Stimulated activated CD8-positive, alpha-beta memory T cell treated with anti-CD3 and anti-CD28 coated beads, Interleukin-15, amount 100 ng/mL, for 1 hour (primary cell): Measurements from ENCODE around the gene UBE2V1.
"Not testable (repeated sequence)": the region's sequence is repeated elsewhere in the genome, so short reads cannot be mapped to it uniquely, and the experiment has no call there.

Experiments used
- DNase-seq: peaks from one replicate; pipeline ENCODE4 v3.0.0-alpha.2; 2020; ENCODE audit warnings: low read depth

The UBE2V1 gene

GRCh38 chr20:50115041-50115512 is 2.1 kb upstream of the UBE2V1 start:
- no peak for DNase-seq

GRCh38 chr20:50113420-50114224 is 672 bp upstream of the UBE2V1 start:
- DNase-seq: no peak

- no peak for DNase-seq
Measured at GRCh38 chr20:50111829-50112495, 988 bp downstream of the UBE2V1 start.

DNA sequence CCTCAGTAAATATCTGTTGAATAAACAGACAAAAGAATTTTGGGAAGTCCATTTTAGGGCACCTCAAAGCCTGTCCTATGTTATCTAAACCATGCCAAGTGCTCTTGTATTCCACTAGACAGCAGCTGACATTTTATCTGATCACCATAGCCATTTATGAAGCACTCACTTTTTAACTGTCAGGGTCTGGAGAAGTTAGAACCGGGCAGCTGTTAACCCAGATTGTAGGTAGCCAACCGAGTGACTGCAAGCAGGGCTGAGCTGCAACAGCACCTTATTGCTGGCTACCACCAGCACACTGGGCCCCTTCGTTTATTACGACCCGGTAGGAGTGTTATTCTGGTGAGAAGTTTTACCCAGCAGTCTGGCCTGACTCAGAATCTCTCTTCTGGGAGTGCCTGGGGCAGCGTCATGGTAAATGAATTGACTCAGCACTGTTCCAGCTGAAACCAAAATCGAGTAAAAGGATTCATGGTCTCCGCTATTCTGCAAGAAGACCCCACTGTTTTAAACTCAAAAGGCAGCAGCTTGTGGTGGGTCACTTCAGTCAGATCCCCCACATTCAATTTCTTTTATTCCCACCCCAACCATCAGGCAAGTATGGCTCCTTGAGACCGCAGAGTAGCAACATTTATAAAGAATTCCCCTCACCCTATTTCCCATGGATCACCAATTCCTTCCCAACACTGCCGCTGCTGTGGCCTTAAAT is 1.7 kb downstream of the UBE2V1 start:
- no peak for DNase-seq

DNA sequence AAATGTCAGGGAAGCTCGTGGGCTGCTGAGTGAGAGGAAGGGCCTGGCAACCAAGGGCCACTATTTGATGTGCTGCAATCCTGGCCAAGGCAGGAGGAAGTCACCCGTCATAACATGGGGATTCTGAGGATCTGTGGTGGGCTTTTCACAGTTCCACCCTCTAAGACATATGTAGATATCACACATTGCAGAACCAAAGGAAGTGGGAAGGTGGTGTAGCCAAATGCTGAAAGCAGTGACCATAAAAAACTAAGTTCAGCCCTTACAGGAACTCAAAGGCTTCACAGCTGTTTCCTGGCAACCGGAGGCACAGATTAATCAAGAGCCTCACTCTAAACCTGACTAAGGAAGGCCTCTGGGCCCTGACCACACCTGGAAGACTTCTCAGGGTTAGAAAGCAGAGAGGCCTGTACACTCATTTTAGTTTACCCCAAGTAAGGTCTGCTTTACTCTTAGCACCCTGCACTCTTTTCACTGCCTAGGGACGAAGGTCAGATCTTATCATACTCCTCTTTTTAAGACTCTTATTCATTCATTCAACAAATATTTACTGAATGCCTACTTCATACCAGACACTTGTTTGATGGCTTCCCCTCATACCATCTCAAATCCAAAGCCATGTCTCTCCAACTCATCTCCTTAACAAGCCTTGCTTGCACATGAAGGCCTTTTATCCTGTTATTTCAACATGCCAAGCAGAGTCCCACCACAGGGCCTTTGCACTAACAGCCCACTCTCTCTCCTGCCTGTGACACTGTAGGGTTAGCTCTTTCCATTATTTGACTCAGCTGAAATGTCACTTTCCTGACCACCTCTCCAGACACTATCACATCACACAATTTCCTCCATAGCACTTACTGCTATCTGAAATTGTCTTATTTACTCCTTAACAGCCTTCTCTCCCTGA is 2.6 kb downstream of the UBE2V1 start:
- DNase-seq: peak; percentile 16

DNA sequence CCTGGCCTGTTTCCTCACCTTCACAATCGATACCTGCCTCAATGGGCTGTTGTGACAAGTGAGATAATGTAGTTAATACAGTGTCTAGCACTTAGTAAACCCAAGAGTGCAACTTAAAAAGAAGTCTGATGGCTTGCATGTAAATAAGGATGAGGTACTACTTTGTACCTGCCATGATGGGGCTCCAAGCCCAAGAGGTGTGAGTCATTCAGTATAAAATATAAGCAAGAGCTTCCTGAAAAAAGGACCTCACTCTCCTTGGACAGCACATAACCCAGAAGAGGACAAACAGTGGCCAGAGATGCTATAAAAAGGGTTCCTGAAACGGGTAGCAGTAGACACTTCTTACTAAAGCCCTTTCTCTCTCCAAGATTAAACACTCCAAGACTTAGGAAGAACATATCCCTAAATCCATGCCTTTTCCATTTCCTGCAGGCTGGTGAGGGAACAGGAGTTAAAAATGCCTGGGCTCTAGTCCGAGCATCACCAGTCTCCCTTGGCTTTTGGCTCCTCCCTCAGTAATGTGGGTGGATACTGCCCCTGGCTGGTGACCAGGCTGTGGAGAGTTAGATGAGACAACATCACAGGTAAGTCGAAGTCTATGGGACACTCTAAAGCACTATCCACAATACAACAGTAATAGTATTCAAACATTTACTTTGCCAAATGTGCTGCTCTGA is 4.3 kb downstream of the UBE2V1 start:
- DNase-seq: no peak

- DNase-seq: no peak
Measured at GRCh38 chr20:50107796-50108331, 5.1 kb downstream of the UBE2V1 start.

DNA sequence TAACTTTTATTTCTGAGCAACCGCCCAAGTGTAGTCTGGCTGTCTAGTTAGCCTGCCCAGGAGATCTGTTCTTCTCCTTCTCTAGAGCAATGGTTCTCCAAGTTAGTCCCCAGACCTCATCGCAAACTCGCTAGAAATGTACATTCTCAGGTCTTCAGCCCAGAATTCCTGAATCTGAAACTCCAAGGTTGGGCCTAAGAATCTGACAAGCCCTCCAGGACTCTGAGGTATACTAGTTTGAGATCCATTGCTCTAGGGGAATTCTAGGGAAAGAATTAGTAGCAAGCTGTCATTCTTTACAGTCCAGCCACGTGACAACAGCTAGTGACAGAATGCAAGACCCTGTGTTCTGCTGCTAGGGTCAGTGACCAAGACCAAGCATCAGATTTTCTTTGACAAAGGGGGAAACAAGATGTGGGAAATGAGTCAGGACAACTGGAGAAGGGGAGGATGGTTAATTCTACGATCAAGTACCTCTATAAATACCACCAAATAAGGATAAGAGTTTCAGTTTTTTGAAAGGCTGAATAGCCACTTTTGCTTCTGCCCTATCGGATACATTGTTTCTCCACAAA is 5.8 kb downstream of the UBE2V1 start:
- no peak for DNase-seq

GRCh38 chr20:50106669-50107068 is 6.3 kb downstream of the UBE2V1 start:
- not testable (repeated sequence) for DNase-seq

GRCh38 chr20:50103464-50104107 is 9.4 kb downstream of the UBE2V1 start:
- not testable (repeated sequence) for DNase-seq

GRCh38 chr20:50102551-50102950 is 10.4 kb downstream of the UBE2V1 start:
- not testable (repeated sequence) for DNase-seq

DNA sequence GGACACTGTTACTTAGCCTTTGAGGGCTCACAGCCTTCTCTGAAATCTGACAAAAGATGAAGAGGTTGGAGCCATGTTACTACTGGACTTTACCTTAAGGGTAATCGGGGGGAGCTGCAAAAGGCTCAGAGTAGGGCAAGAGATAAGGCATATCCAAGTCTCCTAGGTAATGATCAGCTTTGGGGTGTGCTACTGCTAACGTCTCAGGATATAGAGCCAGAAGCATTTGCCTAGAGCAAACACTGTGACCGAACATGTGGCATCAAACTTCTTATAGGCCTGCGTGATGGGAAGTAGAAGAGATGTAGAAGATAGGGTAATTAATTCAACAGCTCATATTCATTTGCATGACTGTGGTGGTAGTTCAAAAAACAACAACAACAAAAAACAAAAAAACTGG is 11.1 kb downstream of the UBE2V1 start:
- DNase-seq: no peak

GRCh38 chr20:50101281-50101680 is 11.7 kb downstream of the UBE2V1 start:
- DNase-seq: no peak

DNA sequence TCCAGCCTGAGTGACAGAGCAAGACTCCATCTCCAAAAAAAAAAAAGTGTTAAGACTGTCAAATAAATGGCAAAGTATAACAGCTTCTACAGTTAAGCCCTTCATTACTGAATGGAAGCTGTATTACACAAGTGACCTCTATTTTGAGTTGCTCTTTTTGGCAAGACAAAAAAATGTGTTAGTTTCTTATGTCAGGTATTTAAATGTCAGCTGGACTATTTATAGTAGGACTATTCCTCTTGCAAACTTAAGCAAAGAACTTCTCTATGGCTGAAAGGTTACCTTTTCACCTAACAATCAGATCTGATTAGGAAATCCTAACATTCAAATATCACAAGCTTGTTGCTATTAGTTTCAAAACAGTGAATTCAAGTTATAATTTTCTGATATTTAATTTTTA is 12.4 kb downstream of the UBE2V1 start:
- DNase-seq: no peak

DNA sequence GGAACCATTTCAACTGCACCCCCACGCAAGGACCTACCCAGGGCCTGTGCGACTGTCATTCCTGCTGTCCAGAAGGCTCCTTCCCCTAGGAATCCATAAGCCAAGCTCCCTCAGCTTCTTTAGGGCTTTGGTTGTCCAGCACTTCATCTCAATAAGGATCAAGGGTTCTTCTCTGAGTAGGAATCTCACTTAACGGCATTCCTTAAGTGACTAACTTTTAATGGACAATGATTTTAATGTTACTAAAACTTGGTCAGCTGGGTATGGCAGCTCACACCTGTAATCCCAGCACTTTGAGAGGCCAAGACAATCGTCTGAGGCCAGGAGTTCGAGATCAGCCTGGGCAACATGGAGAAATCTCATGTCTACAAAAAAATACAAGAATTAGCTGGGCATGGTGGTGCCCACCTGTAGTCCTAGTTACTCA is 13.4 kb downstream of the UBE2V1 start:
- DNase-seq: no peak

DNA sequence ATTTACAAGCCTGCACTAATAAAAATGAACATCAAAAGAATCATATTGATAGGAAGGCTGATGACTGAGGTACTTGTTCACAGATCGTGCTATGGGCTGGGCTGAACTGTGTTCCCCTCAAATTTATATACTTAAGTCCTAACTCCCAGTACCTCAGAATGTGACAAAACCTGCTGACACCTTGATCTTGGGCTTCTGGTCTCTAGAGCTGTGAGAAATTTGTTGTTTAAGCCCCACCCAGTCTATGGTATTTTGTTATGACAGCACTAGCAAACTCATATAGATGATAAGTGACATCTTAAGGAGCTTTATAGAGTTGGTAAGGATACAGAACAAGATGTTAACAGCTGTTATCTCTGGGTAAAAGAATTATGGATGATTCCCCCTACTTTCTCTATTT is 13.8 kb downstream of the UBE2V1 start:
- DNase-seq: no peak

DNA sequence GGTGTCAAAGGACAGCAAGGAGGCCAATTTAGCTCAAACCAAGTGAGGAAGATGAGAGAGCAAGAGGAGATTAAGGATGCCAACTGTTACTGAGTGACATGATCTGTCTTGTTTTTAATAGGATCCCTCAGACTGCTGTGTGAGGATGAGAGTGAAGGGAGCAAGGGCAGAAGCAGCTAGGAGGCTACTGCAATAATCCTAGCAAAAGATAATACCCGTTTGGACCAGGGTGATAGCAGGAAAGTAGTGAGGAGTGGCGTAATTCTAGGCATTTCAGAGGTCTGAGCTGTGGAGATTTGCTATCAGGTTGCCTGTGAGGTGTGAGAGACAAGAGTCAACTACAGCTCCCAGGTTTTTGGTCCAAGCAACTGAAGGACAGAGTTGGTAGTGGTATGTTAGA is 14.7 kb downstream of the UBE2V1 start:
- no peak for DNase-seq

GRCh38 chr20:50097843-50098242 is 15.1 kb downstream of the UBE2V1 start:
- no peak for DNase-seq

DNA sequence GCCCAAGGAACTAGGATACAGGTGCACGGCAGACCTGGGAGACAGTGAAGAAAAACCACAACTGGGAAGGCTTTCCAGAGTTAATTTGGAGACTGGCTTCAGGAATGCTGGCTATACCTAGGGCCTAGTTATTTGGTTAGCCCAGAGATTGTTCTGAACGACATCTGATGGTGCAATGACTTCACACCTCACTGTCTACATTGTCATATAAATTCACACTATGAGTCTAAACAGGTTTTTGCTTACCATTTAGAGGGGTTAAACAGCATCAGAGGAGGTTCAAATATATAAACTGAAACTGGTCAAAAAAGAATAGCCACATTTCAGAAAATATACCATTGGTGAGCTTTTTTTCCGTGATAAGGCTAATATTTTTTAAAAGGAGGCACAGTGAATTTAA is 16.7 kb downstream of the UBE2V1 start:
- DNase-seq: no peak

GRCh38 chr20:50095476-50096078 is 17.4 kb downstream of the UBE2V1 start:
- no peak for DNase-seq
